Activated T-cell treated with anti-CD3 and anti-CD28 coated beads, Interleukin-2, amount 50 U/mL, for 1 hour (primary cell): ENCODE results near the gene RGS17.
"Not testable (repeated sequence)": the region's sequence is repeated elsewhere in the genome, so short reads cannot be mapped to it uniquely, and the experiment has no call there.

Experiments
- DNase-seq: peaks from one replicate; pipeline ENCODE4 v3.0.0-alpha.2; 2020

Gene RGS17, protein sequence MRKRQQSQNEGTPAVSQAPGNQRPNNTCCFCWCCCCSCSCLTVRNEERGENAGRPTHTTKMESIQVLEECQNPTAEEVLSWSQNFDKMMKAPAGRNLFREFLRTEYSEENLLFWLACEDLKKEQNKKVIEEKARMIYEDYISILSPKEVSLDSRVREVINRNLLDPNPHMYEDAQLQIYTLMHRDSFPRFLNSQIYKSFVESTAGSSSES

GRCh38 chr6:153131037-153131981 lies at the start of gene RGS17:
TSS of gene RGS17 (minus strand) at chr6:153131282. CDS start at chr6:153044018, 87,264 bp downstream.
- peak; percentile 26 for DNase-seq

GRCh38 chr6:153172815-153173214 lies 41.7 kb upstream of the RGS17 start:
- no peak for DNase-seq

- no peak for DNase-seq
Observed at GRCh38 chr6:153170511-153170910, 39.4 kb upstream of the RGS17 start.

GRCh38 chr6:153167907-153168306 lies 36.8 kb upstream of the RGS17 start:
- DNase-seq = no peak

DNA sequence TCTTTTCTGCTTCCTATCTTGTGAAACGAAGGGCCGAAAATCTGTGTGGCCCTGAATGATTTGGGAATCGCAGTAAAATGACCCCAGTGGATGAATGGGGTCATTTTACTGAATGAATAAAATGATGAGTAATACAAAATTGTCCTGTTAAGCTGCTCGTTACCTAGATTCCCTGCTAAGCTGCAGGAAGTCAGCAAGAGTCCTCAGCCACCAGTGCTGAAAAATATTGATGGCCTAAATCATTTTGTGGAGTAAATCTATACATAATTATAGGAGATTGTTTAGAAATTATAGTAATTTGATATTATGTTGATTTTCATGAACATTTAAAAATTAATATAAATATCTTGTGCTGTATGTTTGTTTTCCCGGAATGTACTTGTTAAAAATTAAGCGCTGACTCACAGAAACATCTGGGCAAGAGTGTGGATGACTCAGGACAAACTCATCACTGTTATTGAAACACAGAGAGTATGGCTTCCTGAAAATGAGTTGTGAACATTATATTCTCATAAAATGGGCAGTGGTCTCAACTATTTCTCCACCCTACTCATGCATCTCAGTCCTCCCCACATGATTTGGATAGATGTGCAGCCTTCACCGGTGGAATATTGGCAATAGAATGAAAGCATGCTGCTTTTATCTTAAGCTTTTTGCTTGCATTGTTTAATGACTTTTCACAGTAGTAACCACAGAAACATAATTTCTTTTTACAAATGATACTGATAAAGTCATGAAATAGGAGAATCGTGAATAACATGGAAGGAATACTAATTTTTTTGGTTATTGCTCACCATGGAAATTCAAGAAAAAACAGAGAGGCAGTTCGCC lies 36.2 kb upstream of the RGS17 start:
- no peak for DNase-seq

GRCh38 chr6:153162646-153163045 lies 31.6 kb upstream of the RGS17 start:
- DNase-seq = no peak

GRCh38 chr6:153162172-153162571 lies 31.1 kb upstream of the RGS17 start:
- no peak for DNase-seq

DNA sequence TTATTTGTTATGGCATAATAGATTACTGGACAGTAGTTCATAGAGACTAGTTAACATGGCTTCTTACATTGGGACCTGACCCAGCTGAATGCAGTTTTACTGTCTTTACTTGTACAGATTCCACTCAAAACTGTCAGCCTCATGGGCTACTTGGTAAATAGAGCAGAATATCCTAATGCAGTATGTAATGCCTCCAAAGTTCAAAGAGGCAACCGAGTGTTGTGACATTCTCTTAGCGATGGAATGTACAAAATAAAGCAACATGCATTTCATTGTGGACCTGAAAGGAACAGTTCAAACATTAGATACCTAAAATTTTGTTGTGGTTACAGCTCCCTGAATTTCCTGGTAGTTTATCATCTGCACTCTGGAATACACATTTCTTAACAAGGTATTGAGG lies 29.1 kb upstream of the RGS17 start:
- DNase-seq = no peak

DNA sequence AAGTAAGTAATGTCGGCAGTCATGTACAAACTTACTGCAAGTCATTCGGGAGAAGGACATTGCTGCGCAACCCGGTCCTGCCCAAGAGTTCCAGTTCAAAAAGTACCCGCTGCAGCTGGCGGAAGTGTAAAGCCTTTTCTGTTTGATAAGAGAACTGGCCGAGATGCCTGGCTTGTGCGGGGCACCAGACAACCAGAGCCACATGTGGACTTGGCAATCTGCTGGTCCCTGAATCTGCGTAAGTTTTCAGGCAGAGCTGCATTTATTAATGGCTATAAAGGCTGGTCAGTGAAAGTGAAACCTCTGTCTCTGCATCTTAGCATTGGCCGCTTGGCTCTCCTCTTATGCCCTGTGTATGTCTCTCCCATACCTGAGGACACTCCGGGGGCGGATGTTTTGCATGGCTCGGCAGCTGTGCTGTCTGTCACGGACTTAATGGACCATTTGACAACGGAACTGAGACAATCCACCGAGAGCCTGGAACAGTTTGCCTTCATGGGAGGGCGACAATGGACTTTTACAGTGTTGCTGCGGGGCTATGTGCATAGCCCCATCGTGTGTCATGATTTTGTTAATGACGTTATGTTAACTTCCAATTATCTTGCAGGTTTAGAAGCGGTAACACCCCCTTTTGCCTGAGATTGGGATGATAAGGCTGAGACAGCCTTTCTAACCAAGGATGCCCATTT lies 19.8 kb upstream of the RGS17 start:
- no peak for DNase-seq

DNA sequence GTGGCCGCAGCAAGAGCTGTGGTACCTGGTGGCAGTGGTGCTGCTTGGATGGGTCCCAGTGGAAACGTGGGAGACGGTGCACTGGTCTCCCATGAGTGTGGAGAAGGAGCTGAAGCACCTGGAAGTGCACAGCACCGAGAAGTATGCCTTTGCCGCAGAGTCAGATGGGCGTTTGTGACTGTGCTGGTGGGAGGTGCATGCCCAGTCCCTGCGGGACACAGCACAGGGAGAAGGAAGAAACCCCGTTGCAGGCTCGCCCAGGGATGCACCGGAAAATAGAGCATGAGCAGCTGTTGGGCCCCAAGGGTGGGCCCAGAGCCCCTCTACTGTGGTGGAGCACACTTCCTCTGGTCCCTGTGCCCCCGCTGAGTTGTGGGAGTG lies 19.3 kb upstream of the RGS17 start:
- DNase-seq = no peak

GRCh38 chr6:153149891-153150290 lies 18.8 kb upstream of the RGS17 start:
- no peak for DNase-seq

GRCh38 chr6:153146413-153146812 lies 15.3 kb upstream of the RGS17 start:
- DNase-seq = no peak

DNA sequence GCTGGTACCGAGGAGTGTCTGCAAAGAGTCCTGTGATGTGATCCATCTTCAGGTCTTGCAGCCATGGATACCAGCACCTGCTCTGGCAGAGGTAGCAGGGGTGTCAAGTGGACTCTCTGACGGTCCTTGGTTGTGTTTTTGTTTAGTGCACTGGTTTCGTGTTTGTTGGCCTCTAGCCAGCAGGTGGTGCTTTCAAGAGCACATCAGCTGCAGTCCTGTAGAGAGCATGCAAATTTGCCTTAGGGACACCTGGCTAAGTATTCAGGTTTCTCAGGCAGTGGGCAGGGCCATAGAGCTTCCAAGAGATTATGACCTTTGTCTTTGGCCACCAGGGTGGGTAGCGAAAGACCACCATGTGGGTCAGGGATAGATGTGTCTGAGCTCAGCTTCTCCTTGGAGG lies 14.5 kb upstream of the RGS17 start:
- no peak for DNase-seq

GRCh38 chr6:153143200-153143599 lies 12.1 kb upstream of the RGS17 start:
- DNase-seq = no peak

- no peak for DNase-seq
Observed at GRCh38 chr6:153140299-153140698, 9.2 kb upstream of the RGS17 start.

- DNase-seq = no peak
Observed at GRCh38 chr6:153138930-153139329, 7.8 kb upstream of the RGS17 start.

DNA sequence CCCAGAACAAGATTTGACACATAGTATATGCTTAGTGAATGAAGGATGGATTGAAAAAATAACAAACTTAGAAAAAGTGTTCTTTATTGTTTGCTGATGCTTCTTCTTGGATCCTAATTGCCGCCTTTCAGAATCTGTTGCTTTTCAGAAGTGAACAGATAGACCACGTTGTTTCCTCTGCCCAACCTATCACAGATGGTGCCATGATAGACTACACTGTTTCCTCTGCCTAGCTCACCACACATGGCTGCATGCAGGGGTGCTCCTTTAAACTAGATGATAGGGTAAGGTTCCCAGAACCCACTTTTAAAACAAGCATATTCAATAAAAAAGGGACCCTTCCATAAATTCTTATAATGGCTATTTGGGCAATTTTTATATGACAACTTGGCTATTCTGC lies 4.6 kb upstream of the RGS17 start:
- no peak for DNase-seq

GRCh38 chr6:153133667-153134066 lies 2.6 kb upstream of the RGS17 start:
- not testable (repeated sequence) for DNase-seq

GRCh38 chr6:153130515-153131036 lies 506 bp downstream of the RGS17 start:
- no peak for DNase-seq

DNA sequence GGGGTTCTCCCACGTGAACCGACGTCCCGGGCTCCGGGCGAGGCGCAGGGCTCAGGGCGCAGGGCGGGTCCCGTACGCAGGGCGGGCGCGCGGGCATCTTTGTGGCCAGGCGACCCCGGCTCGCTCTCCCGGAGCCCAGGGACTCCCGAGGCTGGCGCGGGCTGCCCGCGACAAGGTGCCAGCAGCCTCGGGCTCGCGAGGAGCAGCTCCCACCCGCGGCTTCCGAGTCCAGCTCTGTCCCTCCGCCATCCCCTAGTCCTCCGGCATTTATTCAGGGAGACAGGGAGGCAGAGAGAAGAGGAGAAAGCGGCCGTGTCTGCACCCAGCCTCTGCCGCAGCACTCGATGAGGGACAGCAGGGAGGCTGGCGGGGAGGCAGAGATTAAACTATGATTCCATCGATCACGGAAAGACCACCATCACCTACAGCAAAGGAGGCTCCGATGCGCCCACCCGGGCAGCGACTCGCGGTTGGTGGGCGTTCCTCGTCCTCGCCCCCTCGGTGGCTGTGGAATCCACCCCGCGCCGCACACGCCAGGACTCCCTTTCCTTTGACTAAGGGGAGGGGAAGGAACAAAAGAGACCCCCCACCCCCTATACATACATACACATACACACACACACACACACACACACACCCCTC lies 1.1 kb downstream of the RGS17 start:
- DNase-seq = no peak

GRCh38 chr6:153126218-153126617 lies 4.9 kb downstream of the RGS17 start:
- no peak for DNase-seq

GRCh38 chr6:153125032-153125431 lies 6.0 kb downstream of the RGS17 start:
- no peak for DNase-seq
